Cortex of kidney (tissue), 1 donor: Measurements from ENCODE around the gene LRCH4.
A peak's percentile ranks its signal among the peaks of the same experiment; 100 is the strongest.

Source experiments
- DNase-seq: peaks from one replicate; lab custom pipeline; 2025; lab: John Stamatoyannopoulos, UW

Gene LRCH4

GRCh38 chr7:100604976-100605911 is 19.3 kb upstream of the LRCH4 start:
- no peak for DNase-seq

GRCh38 chr7:100604028-100604975 is 18.4 kb upstream of the LRCH4 start:
- no peak for DNase-seq

GRCh38 chr7:100603726-100604027 is 17.7 kb upstream of the LRCH4 start:
- DNase-seq, result no peak

- DNase-seq, result no peak
These were observed 17.2 kb upstream of the LRCH4 start for GRCh38 chr7:100602889-100603725.

GRCh38 chr7:100600730-100601038 is 14.8 kb upstream of the LRCH4 start:
- DNase-seq, result no peak

GRCh38 chr7:100599911-100600729 is 14.2 kb upstream of the LRCH4 start:
- no peak for DNase-seq

- DNase-seq, result no peak
These were observed 12.5 kb upstream of the LRCH4 start for GRCh38 chr7:100598425-100598824.

- DNase-seq, result no peak
These were observed 9.3 kb upstream of the LRCH4 start for GRCh38 chr7:100595188-100595587.

GRCh38 chr7:100591596-100591995 is 5.7 kb upstream of the LRCH4 start:
- no peak for DNase-seq

- no peak for DNase-seq
These were observed 4.3 kb upstream of the LRCH4 start for GRCh38 chr7:100590077-100590737.

- no peak for DNase-seq
These were observed 3.5 kb upstream of the LRCH4 start for GRCh38 chr7:100589341-100589947.

- DNase-seq, result no peak
These were observed 2.5 kb upstream of the LRCH4 start for GRCh38 chr7:100588438-100588837.

- peak; percentile 90 for DNase-seq
These were observed 517 bp upstream of the LRCH4 start, which contains the start of gene FBXO24 for GRCh38 chr7:100586266-100587025. TSS of gene FBXO24 (plus strand) at chr7:100586328. CDS start at chr7:100586626, 298 bp downstream.

- DNase-seq, result no peak
These were observed 1.0 kb downstream of the LRCH4 start for GRCh38 chr7:100584683-100585510.

- DNase-seq, result no peak
These were observed 1.8 kb downstream of the LRCH4 start for GRCh38 chr7:100584054-100584682.

GRCh38 chr7:100583132-100584053 is 2.5 kb downstream of the LRCH4 start:
- DNase-seq, result no peak

GRCh38 chr7:100582650-100583049 is 3.3 kb downstream of the LRCH4 start:
- no peak for DNase-seq
